C1 segment of cervical spinal cord (tissue), 14 donors: Measurements from ENCODE around the gene SYNGR1.
"Not testable (repeated sequence)": the region's sequence is repeated elsewhere in the genome, so short reads cannot be mapped to it uniquely, and the experiment has no call there.

Experiments
- DNase-seq, 14 donors: peaks; one replicate each; lab custom pipeline; 2025; lab: John Stamatoyannopoulos, UW

Gene SYNGR1

DNA sequence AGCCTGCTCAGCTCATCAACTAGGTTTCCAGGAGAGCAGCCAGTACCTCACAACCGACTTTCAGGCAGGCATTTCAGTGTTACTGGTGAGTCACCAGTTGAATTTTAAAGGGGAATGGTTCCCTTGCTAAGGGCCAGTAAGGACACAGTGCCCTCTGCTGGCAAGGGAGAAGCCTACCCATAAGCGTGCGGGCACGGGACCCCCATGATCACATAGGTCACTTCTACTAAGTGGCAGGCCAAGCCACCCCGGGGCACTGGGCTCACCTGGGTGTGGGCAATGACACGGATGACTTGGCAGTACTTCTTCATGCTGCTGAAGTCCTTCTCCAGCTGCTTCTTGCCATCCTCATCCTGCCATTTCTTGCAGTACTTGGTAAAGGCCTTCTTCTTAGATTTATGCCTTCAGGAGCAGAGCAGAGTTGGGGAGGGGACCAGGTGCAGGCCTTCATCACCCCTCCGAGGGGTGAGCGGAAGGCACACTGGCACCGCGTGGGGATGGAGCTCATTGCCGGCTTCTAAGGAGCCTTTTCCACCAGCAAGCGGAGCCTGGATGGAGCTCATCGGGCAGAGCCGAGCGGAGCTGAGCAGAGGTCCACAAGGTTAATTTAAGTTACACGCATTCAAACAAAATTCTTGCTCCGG, 33.2 kb upstream of the SYNGR1 start:
- DNase-seq = peak in 11 of 14 donors; percentile 29 to 66 (median 50)

DNA sequence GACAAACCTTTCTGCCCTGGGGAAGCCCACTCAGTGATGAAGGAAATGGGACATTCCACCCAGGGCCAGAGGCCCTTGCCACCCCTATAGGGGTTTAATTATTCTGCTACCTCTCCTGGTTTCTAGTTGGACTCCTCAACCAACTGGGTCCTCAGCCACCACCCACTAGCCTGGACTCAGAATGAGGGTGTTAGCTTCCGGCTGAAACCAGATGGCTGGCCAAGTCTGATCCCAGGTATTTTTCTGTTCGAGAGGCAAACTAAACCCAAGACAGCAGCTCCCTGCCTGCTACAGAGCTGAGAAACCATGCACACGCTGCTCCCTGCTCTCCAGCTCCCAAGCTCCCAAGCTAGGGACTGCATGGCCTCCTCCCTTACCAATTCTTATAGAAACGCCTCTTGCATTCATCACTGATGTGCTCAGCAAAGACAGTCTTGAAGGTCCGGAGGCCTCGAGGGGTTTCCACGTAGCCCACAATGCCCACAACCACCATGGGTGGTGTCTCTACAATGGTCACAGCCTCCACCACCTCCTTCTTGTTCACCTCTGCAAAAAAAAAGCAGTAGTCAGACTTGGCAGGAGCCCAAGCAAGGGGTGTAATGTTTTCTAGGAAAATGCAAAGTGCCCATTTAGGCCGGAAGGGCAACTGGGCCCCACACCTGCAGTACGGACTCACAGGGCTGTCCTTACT, 32.6 kb upstream of the SYNGR1 start:
- no peak for DNase-seq

DNA sequence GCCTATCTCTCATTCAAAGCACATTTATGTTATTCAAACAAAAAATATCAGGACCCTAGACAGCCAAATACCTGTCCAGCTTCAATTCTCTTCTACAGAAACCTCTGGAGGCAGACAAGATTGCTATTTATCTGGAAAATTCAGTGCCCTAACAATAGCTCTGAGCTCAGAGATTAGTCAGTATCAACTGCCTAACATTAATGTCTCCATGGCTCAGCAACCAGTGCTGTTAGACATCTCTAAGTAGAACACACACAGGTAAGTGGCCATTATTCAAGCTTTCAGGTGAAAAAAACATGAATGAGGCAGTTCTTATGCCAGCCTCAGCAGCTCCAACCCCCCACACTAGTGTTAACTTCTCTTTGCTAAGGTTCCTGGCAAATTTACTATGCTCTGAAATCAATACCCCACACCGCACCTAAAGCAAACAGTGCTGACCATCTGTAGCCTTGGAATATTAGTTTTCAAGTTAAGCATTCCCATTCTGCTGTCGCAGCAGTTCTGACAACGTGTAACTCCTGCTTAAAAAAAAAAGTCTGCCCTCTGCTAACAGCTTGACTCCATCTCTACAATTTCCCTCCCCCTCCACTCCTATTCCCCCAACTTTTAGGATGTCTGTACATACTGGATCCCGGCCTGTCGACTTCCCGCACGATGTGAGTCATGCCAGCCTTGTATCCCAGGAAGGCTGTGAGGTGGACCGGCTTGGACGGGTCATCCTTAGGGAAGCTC, 31.9 kb upstream of the SYNGR1 start:
- DNase-seq = no peak

DNA sequence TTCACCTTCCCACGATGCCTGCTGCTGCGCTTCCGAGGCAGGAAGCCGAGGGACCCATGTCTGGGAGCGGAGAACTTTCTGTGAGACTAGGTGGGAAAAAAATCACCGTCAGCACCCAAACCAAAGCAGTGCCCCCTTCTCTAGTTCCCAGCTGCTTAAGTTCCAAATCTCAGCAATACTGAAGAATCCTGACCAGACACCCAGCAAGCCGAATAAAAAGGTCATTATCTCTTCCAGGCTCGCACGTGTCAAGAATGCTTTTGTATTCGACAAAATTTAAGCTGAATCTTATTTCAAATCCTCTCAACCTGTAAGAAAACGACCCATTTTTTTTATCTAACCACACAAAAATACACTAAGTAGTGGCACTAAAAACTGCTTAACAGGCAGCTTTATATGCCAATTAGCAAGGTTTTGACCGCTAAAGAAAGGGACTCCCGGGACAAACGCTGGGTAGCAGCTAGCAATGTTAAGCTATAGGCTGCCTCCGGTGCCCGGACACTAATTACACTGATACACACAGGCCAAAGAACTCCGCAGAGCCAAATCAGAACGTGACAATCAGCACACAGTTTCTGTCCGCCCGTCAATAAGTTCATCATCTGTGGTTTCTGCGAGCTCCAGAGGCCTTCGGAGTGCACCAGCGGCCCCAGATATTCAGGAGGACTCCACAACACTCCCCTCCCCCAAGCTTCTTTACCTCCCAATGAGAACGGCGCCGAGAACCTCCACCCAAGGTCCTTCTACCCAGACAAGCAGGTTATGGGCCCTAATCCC, 31.1 kb upstream of the SYNGR1 start:
- peak in 2 of 14 donors; percentile 61 to 67 for DNase-seq

DNA sequence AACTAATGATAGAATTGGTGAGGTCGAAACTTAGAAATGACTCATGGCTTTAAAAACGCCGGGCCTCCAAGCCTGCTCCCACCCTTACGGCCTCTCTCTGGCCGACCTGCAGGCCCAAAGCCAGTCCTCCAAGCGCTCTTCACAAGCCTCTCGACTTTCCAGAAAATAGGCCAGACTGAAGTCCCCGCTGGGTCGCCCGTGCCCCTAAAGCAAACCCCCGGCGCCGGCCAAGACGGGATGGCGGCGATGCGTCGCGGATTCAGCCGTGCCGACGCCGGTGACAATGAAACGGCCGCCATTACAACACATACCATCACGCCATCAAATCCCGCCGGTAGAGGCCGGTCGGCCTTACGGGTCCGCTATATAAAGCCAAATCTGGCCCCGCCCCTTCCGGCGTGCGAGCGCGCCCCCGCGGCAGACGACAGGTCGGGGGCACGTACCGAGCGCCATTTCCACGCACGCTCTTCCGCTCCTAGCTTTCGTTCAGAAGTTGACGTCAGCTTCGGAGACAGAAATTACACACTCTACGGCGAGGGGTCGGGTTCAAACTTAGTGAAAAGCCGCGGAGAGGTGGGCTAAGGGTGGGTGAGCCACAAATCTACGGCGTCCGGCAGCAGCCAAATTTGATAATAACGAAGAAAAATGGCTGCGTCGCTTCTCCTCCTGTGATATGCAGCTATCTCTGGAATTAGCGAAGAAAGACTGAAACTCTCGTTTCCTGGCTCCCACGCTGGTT, 30.3 kb upstream of the SYNGR1 start, which contains the start of gene RPL3:
RPL3 (minus strand) TSS at position 340 of the 739 bp plus-strand sequence; CDS start at position 314, 26 bp downstream.
- peak; percentile 67 to 96 (median 93) for DNase-seq

DNA sequence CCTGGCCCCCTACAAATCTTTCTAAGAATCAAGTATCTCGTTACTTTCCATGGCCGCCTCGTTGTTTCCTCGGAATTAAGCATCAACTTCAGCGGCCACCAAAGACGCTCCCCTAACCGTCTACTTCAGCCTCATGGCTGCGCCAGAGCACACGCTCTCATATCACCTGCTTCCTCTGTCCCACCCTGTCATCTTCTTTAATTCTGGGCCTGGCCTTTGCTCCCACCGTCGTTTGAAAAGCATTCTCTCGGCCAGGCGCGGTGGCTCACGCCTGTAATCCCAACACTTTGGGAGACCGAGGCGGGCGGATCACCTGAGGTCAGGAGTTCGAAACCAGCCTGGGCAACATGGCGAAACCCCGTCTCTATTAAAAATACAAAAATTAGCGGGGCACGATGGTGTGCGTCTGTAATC, 29.2 kb upstream of the SYNGR1 start:
- DNase-seq = not testable (repeated sequence)

DNA sequence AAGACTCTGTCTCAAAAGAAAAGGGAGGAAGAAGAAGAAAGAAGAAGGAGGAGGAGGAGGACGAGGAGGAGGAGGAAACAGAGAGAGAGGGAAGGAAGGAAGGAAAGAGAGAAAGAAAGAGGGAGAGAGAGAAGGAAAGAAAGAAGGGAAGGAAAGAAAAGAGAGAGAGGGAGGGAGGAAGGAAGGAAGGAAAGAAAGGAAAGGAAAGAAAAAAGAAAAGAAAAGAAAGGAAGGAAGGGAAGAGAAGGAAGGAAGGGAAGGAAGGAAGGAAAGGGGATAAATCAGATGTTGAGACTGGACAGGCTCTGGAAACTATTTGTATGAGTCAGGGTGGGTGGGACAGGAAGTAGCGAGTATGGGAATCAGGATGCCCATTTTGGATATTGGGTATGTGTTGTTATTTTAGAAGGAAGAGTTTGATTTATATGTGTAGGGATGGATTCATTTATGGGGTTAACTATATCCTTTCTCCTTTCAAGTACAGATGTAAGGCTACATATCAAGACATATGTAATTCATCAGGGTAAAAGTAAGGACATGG, 24.3 kb upstream of the SYNGR1 start:
- DNase-seq = no peak

DNA sequence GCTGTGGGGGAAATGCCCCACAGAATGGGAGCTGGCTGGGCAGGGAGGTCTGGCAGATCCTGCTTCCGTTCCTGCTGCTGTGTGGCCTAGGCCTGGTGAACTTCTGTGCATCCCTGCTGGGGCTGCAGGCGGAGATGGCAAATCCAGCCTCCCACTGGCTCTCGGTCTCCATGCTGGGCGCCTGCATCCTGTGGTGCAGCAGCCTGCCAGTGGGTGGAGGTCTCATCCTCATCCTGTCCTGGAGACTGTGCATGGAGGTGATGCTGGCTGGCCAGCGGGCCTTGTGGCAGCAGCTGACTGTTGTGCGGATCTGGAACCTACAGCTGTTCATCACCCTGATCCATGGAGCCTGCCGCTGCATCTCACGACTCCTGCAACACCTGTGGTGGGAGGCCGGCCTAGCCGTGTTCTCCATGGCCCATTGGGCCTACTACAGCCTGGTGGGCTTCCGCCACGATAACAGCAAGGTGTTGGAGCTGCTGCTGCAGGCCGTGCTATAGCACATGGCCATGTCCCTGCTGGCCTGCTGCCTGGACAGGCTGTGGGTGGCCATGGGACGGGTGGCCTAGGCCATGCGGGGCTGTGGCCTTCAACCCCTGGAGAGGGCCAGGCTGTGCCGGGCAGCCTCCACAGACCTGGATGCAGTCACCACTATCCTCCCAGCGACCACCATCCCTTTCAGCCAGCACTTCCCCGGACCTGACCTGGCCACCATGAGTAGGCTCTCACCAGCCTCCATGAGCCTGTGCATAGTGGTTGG, 21.6 kb upstream of the SYNGR1 start:
- no peak for DNase-seq

DNA sequence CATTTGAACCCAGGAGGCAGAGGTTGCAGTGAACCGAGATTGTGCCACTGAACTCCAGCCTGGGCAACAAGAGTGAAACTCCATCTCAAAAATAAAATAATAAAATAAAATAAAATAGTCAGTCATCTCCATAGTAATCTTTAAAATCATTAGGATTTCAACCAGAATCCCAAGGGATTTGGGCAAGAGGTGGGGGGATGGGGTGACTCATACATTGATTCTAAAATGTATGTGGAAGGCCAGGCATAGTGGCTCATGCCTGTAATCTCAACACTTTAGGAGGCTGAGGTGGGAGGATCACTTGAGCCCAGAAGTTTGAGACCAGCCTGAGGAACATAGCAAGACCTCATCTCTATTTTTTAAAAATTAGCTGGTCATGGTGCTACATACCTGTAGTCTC, 19.2 kb upstream of the SYNGR1 start:
- not testable (repeated sequence) for DNase-seq

DNA sequence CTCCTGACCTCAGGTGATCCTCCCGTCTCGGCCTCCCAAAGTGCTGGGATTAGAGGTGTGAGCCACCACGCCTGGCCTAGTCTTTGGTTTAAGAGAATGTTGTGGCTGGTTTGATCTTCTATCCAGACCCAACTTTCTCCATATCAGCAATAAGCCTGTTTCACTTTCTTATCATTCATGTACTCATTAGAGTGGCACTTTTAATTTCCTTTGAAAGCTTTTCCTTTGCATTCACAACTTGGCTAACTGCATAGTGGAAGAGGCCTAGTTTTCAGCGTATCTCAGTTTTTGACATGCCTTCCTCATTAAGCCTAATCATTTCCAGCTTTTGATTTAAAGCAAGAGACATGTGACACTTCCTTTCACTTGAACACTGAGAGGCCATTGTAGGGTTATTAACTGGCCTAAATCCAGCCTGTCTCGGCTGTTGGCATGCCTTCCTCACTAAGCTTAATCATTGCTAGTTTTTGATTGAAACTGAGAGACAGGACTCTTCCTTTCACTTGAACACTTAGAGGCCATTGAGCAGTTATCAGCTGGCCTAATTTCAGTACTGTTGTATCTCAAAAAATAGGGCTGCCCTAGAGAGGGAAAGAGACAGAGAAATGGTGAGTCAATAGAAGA, 17.2 kb upstream of the SYNGR1 start:
- DNase-seq = no peak

DNA sequence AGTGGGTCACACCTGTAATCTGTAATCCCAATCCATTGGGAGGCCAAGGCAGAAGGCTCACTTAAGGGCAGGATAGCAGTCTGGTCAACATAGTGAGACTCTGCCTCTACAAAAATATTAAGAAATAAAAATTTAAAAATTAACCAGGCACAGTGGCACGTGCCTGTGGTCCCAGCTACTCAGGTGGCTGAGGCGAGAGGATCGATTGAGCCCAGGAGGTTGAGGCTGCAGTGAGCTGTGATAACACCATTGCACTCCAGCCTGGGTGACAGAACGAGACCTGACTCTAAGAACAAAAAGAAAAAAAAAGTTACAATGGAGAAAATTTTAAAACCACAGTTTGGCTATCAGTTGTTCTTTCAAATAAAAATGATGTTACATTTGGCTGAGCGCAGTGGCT, 13.4 kb upstream of the SYNGR1 start:
- no peak for DNase-seq

DNA sequence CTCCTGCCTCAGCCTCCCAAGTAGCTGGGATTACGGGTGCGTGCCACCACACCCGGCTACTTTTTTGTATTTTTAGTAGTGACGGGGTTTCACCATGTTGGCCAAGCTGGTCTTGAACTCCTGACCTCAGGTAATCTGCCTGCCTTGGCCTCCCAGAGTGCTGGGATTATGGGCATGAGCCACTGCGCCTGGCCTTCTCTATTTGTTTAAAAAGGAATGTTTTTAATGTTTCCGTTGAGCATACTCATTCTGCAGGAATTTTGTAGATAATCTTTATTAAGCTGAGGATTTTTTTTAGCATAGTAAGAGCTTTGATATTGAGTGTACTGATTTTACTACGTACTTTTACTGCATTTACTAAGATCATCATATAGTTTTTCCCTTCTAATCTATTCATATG, 10.0 kb upstream of the SYNGR1 start:
- DNase-seq = not testable (repeated sequence)

DNA sequence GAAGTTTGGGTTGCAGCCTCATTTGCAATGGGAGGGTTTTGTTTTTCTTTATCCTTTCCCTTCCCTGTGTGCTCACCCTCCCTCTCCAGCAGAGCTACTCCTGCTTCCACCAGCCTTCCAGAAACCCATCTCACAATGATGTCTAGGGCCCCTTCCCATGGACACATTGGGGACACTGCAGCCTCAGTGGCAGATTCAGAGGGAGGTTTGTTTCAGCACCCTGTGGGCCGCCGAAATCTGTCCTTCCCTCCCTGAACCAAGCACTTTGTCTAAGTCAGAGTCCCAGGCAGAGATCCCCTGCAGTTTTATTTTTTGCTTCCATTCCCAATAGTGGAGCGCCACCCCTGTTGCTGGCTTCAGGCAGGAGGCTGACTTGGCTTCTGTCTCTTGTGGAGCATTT, 8.6 kb upstream of the SYNGR1 start:
- DNase-seq = no peak

DNA sequence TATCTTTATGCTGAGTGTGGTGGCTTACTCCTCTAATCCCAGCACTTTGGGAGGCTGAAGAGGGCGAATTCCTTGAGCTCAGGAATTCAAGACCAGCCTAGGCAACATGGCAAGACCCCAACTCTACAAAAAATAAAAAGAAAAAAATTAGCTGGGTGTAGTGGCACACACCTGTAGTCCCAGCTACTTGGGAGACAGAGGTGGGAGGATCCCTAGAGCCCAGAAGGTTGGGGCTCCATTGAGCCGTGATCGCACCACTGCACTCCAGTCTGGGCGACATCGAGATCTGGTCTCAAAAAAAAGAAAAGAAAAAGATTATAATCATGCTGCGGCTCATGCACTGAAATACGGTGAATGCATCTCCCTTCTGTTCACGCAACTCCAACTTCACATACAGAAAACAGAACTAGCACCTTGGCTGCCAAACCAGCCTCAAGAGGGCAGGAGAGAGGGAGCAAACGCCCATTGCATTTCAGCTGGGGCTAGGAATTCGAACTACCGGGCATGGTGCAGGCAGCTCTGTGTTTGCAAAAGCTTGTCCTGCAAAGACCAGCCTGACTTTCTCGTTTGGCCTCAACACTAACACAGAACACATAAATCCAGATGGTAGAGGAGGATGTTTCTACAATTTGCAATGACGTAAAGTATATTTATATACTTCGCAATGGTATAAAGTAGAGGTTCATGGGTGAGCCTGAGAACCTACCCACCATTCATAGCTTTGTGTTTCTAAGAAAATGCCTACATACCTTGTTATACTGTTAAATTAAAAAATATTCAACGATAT, 6.3 kb upstream of the SYNGR1 start:
- DNase-seq = peak in 7 of 14 donors; percentile 16 to 85 (median 43)

DNA sequence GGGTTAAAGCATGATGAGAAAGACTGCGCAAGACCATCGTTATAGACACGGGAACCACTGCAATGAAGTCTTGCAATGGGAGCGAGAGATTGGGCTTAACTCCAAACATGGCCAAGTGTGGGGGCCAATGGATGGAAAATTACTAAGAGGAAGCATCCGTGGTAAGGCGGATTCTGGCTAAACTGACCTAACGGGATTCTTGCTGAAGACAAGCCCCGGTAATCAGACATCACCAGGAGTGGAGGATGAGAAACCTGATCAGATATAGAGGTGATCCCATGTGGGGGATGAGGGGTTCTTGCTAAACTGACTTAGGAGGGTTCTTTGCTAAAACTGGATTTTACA, 5.8 kb upstream of the SYNGR1 start:
- DNase-seq = peak in 1 of 14 donors; percentile 47

DNA sequence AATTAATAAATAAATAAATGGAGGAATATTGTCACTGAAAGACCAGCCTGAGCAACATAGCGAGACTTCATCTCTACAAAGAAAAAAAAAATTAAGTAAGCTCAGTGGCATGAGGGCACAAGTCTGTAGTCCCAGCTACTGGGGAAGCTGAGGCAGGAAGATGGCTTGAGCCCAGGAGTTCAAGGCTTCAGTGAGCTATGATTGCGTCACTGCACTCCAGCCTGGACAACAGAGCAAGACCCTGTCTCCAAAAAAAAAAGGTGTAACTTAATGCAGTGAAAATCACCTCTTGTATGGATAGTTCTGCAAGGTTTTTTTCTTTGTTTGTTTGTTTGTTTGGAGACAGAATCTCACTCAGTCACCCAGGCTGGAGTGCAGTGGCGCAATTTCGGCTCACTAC, 4.6 kb upstream of the SYNGR1 start:
- DNase-seq = no peak

DNA sequence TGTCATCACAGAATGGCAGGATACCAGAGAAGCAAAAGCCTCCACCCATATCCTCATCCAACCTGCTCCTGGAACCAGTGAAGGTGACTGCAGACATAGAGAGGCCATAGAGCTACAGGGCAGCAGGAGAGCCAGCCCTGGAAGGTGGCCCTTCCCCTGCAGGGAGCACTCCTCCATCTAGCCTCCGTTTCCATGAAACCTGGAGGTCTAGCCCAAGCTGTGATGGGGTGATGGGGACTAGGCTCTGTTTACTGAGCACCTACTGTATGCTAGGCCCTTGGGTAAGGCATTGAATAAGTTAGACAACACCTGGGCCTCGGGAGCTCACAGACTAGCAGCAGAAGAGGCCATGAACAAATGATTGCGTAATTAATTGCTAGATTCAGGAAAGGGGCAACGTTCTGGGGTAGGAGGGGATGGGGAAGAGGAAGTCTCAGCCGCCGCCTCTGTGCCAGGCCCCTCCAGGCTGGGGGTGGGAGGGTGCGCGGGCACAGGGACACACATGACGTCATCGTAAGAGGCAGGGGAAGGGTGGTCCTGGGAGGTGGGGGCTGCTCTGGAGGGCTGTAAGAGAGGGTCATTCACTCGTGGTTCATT, 784 bp upstream of the SYNGR1 start:
- DNase-seq = peak in 5 of 14 donors; percentile 59 to 72 (median 66)

DNA sequence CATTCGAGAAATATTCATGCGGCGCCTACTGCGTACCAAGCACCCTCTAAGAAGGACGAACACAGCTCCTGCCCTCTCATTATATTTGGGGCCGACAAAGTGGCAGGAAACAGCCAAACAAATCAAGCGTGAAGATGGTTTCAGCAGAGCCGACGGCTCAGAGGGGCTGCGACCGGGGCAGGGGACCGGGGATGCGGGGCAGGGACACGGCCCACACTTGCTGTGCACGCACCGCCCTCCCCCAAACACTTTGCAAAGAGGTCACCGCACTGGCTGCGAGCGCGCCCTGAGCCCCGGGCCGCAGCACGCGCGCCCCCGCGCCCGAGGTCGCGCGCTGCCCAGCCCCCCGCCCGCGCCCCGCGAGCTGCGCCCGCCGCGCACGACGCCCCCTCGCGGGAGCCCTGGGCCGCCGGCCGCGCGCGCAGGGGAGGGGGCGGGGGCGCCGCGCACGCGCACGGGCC, 255 bp upstream of the SYNGR1 start:
- DNase-seq = peak in 8 of 14 donors; percentile 32 to 72 (median 63)
